Thyroid gland (tissue), 4 donors: ENCODE data around the gene ZDHHC11B. TPM values are rescaled to one million over a fixed set of nuclear protein-coding genes. Genes with fewer than 3 reads are reported as not detected.
"Not testable (repeated sequence)": the region's sequence is repeated elsewhere in the genome, so short reads cannot be mapped to it uniquely, and the experiment has no call there.

Experiments
- DNase-seq, 2 donors: peaks; one replicate each; pipeline ENCODE4 v3.0.0-alpha.2; 2019
- H3K27ac ChIP-seq, 3 donors: fragments of 200-600 bp; sonication (generic); 1 replicate in 2 of 3; 2 replicates in 1 of 3; pipeline ENCODE4 v1.5.1; 2016 to 2019; ENCODE audit warnings: mild to moderate bottlenecking in 1 of 3, moderate library complexity in 1 of 3
- H3K27me3 ChIP-seq: fragments of 200-600 bp; sonication (generic); one replicate; pipeline ENCODE4 v1.5.1; 2019
- H3K36me3 ChIP-seq, 2 donors: fragments of 200-600 bp; sonication (generic); one replicate each; pipeline ENCODE4 v1.5.1; 2016 to 2019
- H3K4me1 ChIP-seq, 2 donors: fragments of 200-600 bp; sonication (generic); one replicate each; pipeline ENCODE4 v1.5.1; 2017 to 2019
- H3K4me3 ChIP-seq, 3 donors: fragments of 200-600 bp; sonication (generic); replicated peaks in 1 of 3; 1 replicate in 2 of 3; 2 replicates in 1 of 3; pipeline ENCODE4 v1.5.1; 2016; ENCODE audit warnings: mild to moderate bottlenecking in 1 of 3
- H3K9me3 ChIP-seq: fragments of 200-600 bp; sonication (generic); one replicate; pipeline ENCODE4 v1.5.1; 2017
- CTCF ChIP-seq, 6 experiments: fragments of 200-600 bp in 3 of 6; fragments of 450-650 bp in 3 of 6; sonication (generic) in 3 of 6; IDR thresholded peaks; one replicate each; pipeline ENCODE4 v1.5.1; 2016 to 2019; ENCODE audit warnings: antibody characterized with exemption in 6 of 6, mild to moderate bottlenecking in 2 of 6, inconsistent platforms in 1 of 6, moderate library complexity in 1 of 6
- POLR2A ChIP-seq, 2 donors: fragments of 450-650 bp; IDR thresholded peaks; one replicate each; pipeline ENCODE4 v1.6.1; 2017; ENCODE audit warnings: antibody characterized with exemption in 2 of 2, mild to moderate bottlenecking in 2 of 2, moderate library complexity in 1 of 2
- WGBS, 2 donors: methylation state at CpG; one replicate each; pipeline ENCODE4 v1.1.5; 2017; 5-methylcytosine and 5-hydroxymethylcytosine counted together
- intact Hi-C: fragments of 100-400 bp; cut with DNase I; formaldehyde crosslinking; loops from one replicate; pipeline ENCODE4 v1.15.1; 2023
- total RNA-seq, 4 donors: library from RNA; depleted of rRNA; stranded (reverse); fragments of >200 nt; gene quantifications; one replicate each; pipeline ENCODE4 v1.2.3, GENCODE V29; 2016

The ZDHHC11B gene
- total RNA-seq, 4 donors from 2014 or later: 1.6 to 6.8 (median 2.9) TPM

- Histone ChIP-seq H3K27ac (no peak overlapping the region), H3K4me3 (no peak overlapping the region), H3K36me3 (no peaks in the 10 kb centered on the region), H3K9me3 (no peaks in the 10 kb centered on the region), H3K4me1 (no peaks in the 10 kb centered on the region), H3K27me3 (no peaks in the 10 kb centered on the region)
- TF ChIP-seq POLR2A (IDR thresholded peaks at IDR 0.05) (no peak), CTCF (IDR thresholded peaks at IDR 0.05) (no peak)
- 81 to 87% methylated on average over 24 to 28 of the region's 32 CpGs for WGBS, 2 donors
- intact Hi-C loops: no loop called here
- DNase-seq: no peak
Observed at GRCh38 chr5:766666-767431, 17.7 kb downstream of the ZDHHC11B start.

GRCh38 chr5:765948-766631 is 18.4 kb downstream of the ZDHHC11B start:
- no peak for DNase-seq

DNA sequence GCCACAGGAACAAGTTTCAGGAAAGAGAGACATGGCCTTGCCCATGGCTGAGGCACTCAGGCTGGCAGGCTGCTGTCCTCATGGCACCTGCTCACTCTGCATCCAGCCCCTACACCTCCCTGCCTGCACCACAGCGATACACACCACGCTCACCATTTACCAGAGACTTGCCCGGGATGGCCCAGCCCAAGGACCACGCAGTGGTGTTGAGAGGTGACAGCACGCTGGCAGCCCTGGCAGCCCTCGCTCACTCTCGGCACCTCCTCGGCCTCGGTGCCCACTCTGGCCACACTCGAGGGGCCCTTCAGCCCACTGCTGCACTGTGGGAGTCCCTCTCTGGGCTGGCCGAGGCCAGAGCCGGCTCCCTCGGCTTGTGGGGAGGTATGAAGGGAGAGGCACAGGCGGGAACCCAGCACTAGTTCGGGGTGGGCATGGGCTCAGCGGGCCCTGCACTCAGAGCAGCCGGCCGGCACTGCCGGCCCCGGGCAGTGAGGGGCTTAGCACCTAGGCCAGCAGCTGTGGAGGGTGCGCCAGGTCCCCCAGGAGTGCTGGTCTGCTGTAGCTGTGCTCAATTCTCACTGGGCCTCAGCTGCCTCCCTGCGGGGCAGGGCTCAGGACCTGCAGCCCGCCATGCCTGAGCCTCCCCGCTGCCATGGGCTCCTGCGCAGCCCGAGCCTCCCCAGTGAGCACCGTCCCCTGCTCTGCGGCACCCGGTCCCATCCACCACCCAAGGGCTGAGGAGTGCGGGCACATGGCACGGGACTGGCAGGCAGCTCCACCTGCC is 20.3 kb downstream of the ZDHHC11B start:
- H3K4me3 ChIP-seq: no peak overlapping the region
- intact Hi-C loops: no loop called here
- H3K4me1 ChIP-seq: peaks cover 0 to 5% of the 10 kb centered on the region in 2 donors
- no peaks in the 10 kb centered on the region for H3K36me3 ChIP-seq
- no peak overlapping the region for H3K27ac ChIP-seq
- no peaks in the 10 kb centered on the region for H3K27me3 ChIP-seq
- TF ChIP-seq POLR2A (IDR thresholded peaks at IDR 0.05) (no peak), CTCF (IDR thresholded peaks at IDR 0.05) (no peak)
- H3K9me3 ChIP-seq: no peaks in the 10 kb centered on the region
- 95% methylated on average over 12 to 19 of the region's 31 CpGs for WGBS, 2 donors
- no peak for DNase-seq

More at GRCh38 chr5:765948-766631, 18.4 kb downstream of the ZDHHC11B start:
- Histone ChIP-seq H3K9me3 (no peaks in the 10 kb centered on the region), H3K4me3 (no peak overlapping the region), H3K4me1 (no peaks in the 10 kb centered on the region), H3K27me3 (no peaks in the 10 kb centered on the region), H3K36me3 (no peaks in the 10 kb centered on the region), H3K27ac (no peak overlapping the region)
- WGBS, 2 donors: 89 to 100% methylated on average over 5 to 10 of the region's 18 CpGs
- TF ChIP-seq CTCF (IDR thresholded peaks at IDR 0.05) (no peak), POLR2A (IDR thresholded peaks at IDR 0.05) (no peak)
- intact Hi-C loops: no loop called here

DNA sequence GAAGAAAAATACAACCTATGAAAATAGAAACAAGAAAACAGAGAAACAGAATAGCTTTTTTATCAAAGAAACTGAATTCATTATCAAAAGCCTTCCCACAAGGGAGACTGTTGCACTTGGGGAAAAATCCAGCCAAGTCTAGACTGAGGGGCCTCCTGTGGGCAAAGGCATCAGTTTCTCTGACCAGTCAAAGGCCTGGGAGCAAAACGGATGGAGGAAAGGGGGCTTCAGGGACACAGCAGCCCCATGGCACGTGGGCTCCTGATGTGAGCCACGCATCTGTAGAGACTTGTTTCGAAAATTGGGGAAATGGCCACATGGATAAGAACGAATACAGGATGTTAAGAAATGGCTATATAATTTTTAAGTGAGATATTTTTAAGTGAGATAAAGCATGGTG is 21.1 kb downstream of the ZDHHC11B start:
- Histone ChIP-seq H3K27me3 (no peaks in the 10 kb centered on the region), H3K9me3 (no peaks in the 10 kb centered on the region), H3K4me3 (no peak overlapping the region), H3K4me1 (peaks cover 5 to 13% of the 10 kb centered on the region in 2 donors), H3K36me3 (no peaks in the 10 kb centered on the region), H3K27ac (no peak overlapping the region)
- DNase-seq: no peak
- TF ChIP-seq CTCF (IDR thresholded peaks at IDR 0.05): no peak
- no peak for TF ChIP-seq POLR2A (IDR thresholded peaks at IDR 0.05)
- intact Hi-C loops: no loop called here
- 73 to 92% methylated on average over 5 of the region's 5 CpGs for WGBS, 2 donors

GRCh38 chr5:762996-763395 is 21.5 kb downstream of the ZDHHC11B start:
- H3K27me3 ChIP-seq, H3K4me3 ChIP-seq, H3K27ac ChIP-seq, H3K36me3 ChIP-seq, intact Hi-C loops, H3K9me3 ChIP-seq, DNase-seq: not testable (repeated sequence)
- WGBS, 2 donors: 95% methylated on average over 8 of the region's 8 CpGs
- peaks cover 9 to 17% of the 10 kb centered on the region in 2 donors for H3K4me1 ChIP-seq
